Muscle layer of duodenum (tissue), 2 donors: ENCODE measurements around the gene ACP7.
"Not testable (repeated sequence)": the region's sequence is repeated elsewhere in the genome, so short reads cannot be mapped to it uniquely, and the experiment has no call there.

Experiments
- H3K27ac ChIP-seq: one replicate; pipeline ENCODE4 v1.7.0; 2013; ENCODE audit warnings: mild to moderate bottlenecking, low read length
- H3K27me3 ChIP-seq: one replicate; pipeline ENCODE4 v1.7.0; 2013; ENCODE audit warnings: low read depth, mild to moderate bottlenecking, control low read depth, low read length
- H3K36me3 ChIP-seq, 2 donors: one replicate each; pipeline ENCODE4 v1.7.0; 2013; ENCODE audit warnings: low read length in 2 of 2, control low read depth in 1 of 2, mild to moderate bottlenecking in 1 of 2; ENCODE audit not compliant: insufficient read depth in 2 of 2, control insufficient read depth in 1 of 2
- H3K4me1 ChIP-seq, 2 donors: one replicate each; pipeline ENCODE4 v1.7.0; 2013; ENCODE audit warnings: low read length in 2 of 2, mild to moderate bottlenecking in 2 of 2, control low read depth in 1 of 2, moderate library complexity in 1 of 2; ENCODE audit not compliant: insufficient read depth in 2 of 2, control insufficient read depth in 1 of 2
- H3K4me3 ChIP-seq, 2 donors: one replicate each; pipeline ENCODE4 v1.7.0; 2013; ENCODE audit warnings: low read length in 2 of 2, low read depth in 1 of 2, mild to moderate bottlenecking in 1 of 2
- H3K9me3 ChIP-seq, 2 donors: one replicate each; pipeline ENCODE4 v1.7.0; 2013; ENCODE audit warnings: low read length in 2 of 2, control low read depth in 1 of 2, mild to moderate bottlenecking in 1 of 2; ENCODE audit not compliant: control insufficient read depth in 1 of 2
- donor health status: healthy.

ACP7 gene

GRCh38 chr19:39111593-39112199 is 27.5 kb downstream of the ACP7 start:
- no peak overlapping the region for H3K4me3 ChIP-seq
- H3K27me3 ChIP-seq, result no peaks in the 10 kb centered on the region
- no peaks in the 10 kb centered on the region for H3K9me3 ChIP-seq
- no peak overlapping the region for H3K27ac ChIP-seq
- no peaks in the 10 kb centered on the region for H3K36me3 ChIP-seq
- H3K4me1 ChIP-seq, result no peaks in the 10 kb centered on the region

GRCh38 chr19:39112338-39112890 is 28.2 kb downstream of the ACP7 start:
- Histone ChIP-seq H3K4me3 (no peak overlapping the region), H3K27me3 (no peaks in the 10 kb centered on the region), H3K36me3 (no peaks in the 10 kb centered on the region), H3K4me1 (no peaks in the 10 kb centered on the region), H3K27ac (no peak overlapping the region), H3K9me3 (no peaks in the 10 kb centered on the region)

GRCh38 chr19:39113199-39113598 is 29.0 kb downstream of the ACP7 start:
- Histone ChIP-seq H3K27me3 (no peaks in the 10 kb centered on the region), H3K36me3 (no peaks in the 10 kb centered on the region), H3K27ac (no peak overlapping the region), H3K4me3 (no peak overlapping the region), H3K9me3 (no peaks in the 10 kb centered on the region), H3K4me1 (no peaks in the 10 kb centered on the region)

- no peak overlapping the region for H3K4me3 ChIP-seq
- no peak overlapping the region for H3K27ac ChIP-seq
- H3K9me3 ChIP-seq, result no peaks in the 10 kb centered on the region
- H3K4me1 ChIP-seq, result no peaks in the 10 kb centered on the region
- H3K27me3 ChIP-seq, result no peaks in the 10 kb centered on the region
- no peaks in the 10 kb centered on the region for H3K36me3 ChIP-seq
These were observed 31.1 kb downstream of the ACP7 start for GRCh38 chr19:39115105-39115847.

- H3K27me3 ChIP-seq, H3K4me3 ChIP-seq, H3K9me3 ChIP-seq, H3K4me1 ChIP-seq, H3K36me3 ChIP-seq, H3K27ac ChIP-seq: not testable (repeated sequence)
These were observed 32.9 kb downstream of the ACP7 start for GRCh38 chr19:39117023-39117422.

- H3K36me3 ChIP-seq, result no peaks in the 10 kb centered on the region
- no peak overlapping the region for H3K4me3 ChIP-seq
- no peaks in the 10 kb centered on the region for H3K9me3 ChIP-seq
- no peak overlapping the region for H3K27ac ChIP-seq
- no peaks in the 10 kb centered on the region for H3K27me3 ChIP-seq
- no peaks in the 10 kb centered on the region for H3K4me1 ChIP-seq
These were observed 35.7 kb downstream of the ACP7 start for GRCh38 chr19:39119830-39120229.

GRCh38 chr19:39122934-39123731 is 39.0 kb downstream of the ACP7 start:
- no peaks in the 10 kb centered on the region for H3K27me3 ChIP-seq
- H3K36me3 ChIP-seq, result no peaks in the 10 kb centered on the region
- H3K4me3 ChIP-seq, result no peak overlapping the region
- H3K4me1 ChIP-seq, result peaks cover 0 to 20% of the 10 kb centered on the region in 2 donors
- H3K27ac ChIP-seq, result no peak overlapping the region
- no peaks in the 10 kb centered on the region for H3K9me3 ChIP-seq

GRCh38 chr19:39124136-39124764 is 40.1 kb downstream of the ACP7 start:
- Histone ChIP-seq H3K36me3 (no peaks in the 10 kb centered on the region), H3K4me1 (peaks cover 0 to 23% of the 10 kb centered on the region in 2 donors), H3K27me3 (no peaks in the 10 kb centered on the region), H3K9me3 (no peaks in the 10 kb centered on the region), H3K4me3 (no peak overlapping the region), H3K27ac (no peak overlapping the region)

GRCh38 chr19:39125199-39125553 is 41.0 kb downstream of the ACP7 start:
- H3K4me1 ChIP-seq, result peaks cover 0 to 29% of the 10 kb centered on the region in 2 donors
- H3K4me3 ChIP-seq, result peak overlapping the region; percentile 78 to 97
- no peaks in the 10 kb centered on the region for H3K9me3 ChIP-seq
- H3K27ac ChIP-seq, result no peak overlapping the region
- no peaks in the 10 kb centered on the region for H3K36me3 ChIP-seq
- H3K27me3 ChIP-seq, result no peaks in the 10 kb centered on the region

- no peaks in the 10 kb centered on the region for H3K27me3 ChIP-seq
- peaks cover 0 to 33% of the 10 kb centered on the region in 2 donors for H3K4me1 ChIP-seq
- no peaks in the 10 kb centered on the region for H3K36me3 ChIP-seq
- no peaks in the 10 kb centered on the region for H3K9me3 ChIP-seq
- peak within 1 kb of the TSS; percentile 78 to 97 for H3K4me3 ChIP-seq
- H3K27ac ChIP-seq, result peak within 1 kb of the TSS; percentile 56
These were observed 41.6 kb downstream of the ACP7 start, which contains the start of gene PAK4 for GRCh38 chr19:39125554-39126311. PAK4 (plus strand) TSS chr19:39125786; CDS start chr19:39169554, 43,768 bp downstream.
